HL-60 (cell line): ENCODE data around the gene HOXC4.

Experiments used
- DNase-seq, 2 experiments: peaks; one replicate each; pipeline ENCODE4 v3.0.0-alpha.2; 2010 to 2020; ENCODE audit warnings: low read depth in 1 of 2, low spot score in 1 of 2
- H3K27ac ChIP-seq: fragments of 250-450 bp; sonication (Bioruptor Pico); replicated peaks from 2 replicates; pipeline ENCODE4 v1.5.1; 2020; ENCODE audit warnings: mild to moderate bottlenecking, moderate library complexity
- H3K27me3 ChIP-seq: fragments of 250-450 bp; sonication (Bioruptor Pico); 2 replicates; pipeline ENCODE4 v1.5.1; 2021; ENCODE audit warnings: mild to moderate bottlenecking, moderate library complexity; ENCODE audit not compliant: insufficient read depth, poor library complexity, severe bottlenecking
- H3K4me3 ChIP-seq: replicated peaks from 2 replicates; pipeline ENCODE4 v1.5.1; 2011; ENCODE audit warnings: mild to moderate bottlenecking, control low read depth, low read length; ENCODE audit not compliant: insufficient read depth
- GABPA ChIP-seq: IDR thresholded peaks from 2 replicates; pipeline ENCODE4 v1.6.1; 2012; ENCODE audit warnings: low read depth
- POLR2AphosphoS5 ChIP-seq: IDR thresholded peaks from 2 replicates; pipeline ENCODE4 v1.6.1; 2012; ENCODE audit warnings: low read depth
- SPI1 ChIP-seq: IDR thresholded peaks from 2 replicates; pipeline ENCODE4 v1.6.1; 2012; ENCODE audit warnings: low read depth, mild to moderate bottlenecking, borderline replicate concordance
- TF ChIP-seq, protein P1 (sequence below): IDR thresholded peaks from 2 replicates; pipeline ENCODE4 v1.6.1; 2012; ENCODE audit warnings: low read depth; ENCODE audit not compliant: insufficient replicate concordance
- TF ChIP-seq, protein P2 (sequence below): IDR thresholded peaks from one replicate; pipeline ENCODE4 v1.5.1; 2011; ENCODE audit warnings: low read length, control low read depth, inconsistent platforms; ENCODE audit not compliant: insufficient read depth

The HOXC4 gene

DNA sequence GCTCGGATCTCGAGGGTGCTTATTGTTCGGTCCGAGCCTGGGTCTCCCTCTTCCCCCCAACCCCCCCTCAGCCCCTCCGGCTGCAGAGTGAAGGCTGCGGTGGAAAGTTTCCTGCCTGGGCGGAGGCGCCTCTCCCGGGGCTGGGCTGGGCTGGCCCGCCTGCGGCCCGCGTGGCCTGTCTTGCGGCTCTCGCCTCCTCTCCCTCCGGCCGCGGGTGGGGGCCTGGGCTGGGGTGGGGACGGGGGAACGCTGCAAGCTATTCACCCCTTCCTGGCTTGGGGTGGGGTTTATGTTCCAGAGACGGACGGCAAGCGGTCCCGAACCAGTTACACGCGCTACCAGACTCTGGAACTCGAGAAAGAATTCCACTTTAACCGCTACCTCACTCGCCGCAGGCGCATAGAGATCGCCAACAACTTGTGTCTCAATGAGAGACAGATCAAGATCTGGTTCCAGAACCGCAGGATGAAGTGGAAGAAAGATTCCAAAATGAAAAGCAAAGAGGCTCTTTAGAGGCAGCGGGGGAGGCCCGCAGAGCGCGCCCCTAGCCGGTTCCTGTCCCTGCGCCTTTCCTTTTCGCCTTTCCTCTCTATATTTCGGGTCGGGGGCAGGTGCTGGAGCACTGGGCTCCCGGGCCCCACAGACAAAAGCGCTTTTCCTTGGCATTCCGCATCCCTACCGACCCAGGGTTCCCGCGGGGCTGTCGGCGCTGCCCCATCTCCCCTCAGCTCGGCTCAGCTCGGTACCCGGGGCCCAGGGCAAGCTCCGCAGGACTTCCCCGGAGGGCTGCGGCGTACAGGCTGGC is 19.5 kb upstream of the HOXC4 start:
- TF ChIP-seq SPI1 = no peak
- no peak overlapping the region for H3K4me3 ChIP-seq
- H3K27ac ChIP-seq = no peak overlapping the region
- DNase-seq = no peak
- H3K27me3 ChIP-seq = peaks cover 94% of the 10 kb centered on the region

DNA sequence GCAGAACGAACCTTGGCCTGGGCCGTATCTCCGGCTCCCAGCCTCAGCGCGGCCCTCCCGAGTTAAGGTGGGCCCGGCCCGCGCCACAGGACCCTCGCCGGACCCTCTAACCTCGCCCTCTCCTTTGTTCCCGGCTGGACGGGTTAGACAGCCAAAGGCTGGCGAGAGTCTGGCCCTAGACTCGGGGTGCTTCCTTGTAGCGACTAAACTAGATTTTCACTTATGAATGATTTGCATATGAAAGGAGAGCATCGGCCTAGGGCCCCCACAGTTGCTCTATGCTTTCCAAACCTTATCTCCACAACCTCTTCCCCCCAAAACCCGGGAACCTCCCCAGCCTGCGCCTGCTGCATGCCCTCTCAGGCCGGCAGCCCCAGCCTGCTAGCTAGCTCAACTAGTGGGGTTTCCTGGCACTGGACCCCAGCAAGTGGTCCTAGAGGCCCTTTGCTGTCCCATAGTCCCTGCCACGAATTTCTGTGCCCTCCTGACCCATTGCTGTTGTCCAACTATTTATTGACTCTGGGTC is 18.8 kb upstream of the HOXC4 start:
- H3K27me3 ChIP-seq = peaks cover 95% of the 10 kb centered on the region
- H3K27ac ChIP-seq = no peak overlapping the region
- no peak overlapping the region for H3K4me3 ChIP-seq
- DNase-seq = no peak
- TF ChIP-seq GABPA (no peak), POLR2AphosphoS5 (no peak), SPI1 (no peak)
- TF ChIP-seq, protein P1, sequence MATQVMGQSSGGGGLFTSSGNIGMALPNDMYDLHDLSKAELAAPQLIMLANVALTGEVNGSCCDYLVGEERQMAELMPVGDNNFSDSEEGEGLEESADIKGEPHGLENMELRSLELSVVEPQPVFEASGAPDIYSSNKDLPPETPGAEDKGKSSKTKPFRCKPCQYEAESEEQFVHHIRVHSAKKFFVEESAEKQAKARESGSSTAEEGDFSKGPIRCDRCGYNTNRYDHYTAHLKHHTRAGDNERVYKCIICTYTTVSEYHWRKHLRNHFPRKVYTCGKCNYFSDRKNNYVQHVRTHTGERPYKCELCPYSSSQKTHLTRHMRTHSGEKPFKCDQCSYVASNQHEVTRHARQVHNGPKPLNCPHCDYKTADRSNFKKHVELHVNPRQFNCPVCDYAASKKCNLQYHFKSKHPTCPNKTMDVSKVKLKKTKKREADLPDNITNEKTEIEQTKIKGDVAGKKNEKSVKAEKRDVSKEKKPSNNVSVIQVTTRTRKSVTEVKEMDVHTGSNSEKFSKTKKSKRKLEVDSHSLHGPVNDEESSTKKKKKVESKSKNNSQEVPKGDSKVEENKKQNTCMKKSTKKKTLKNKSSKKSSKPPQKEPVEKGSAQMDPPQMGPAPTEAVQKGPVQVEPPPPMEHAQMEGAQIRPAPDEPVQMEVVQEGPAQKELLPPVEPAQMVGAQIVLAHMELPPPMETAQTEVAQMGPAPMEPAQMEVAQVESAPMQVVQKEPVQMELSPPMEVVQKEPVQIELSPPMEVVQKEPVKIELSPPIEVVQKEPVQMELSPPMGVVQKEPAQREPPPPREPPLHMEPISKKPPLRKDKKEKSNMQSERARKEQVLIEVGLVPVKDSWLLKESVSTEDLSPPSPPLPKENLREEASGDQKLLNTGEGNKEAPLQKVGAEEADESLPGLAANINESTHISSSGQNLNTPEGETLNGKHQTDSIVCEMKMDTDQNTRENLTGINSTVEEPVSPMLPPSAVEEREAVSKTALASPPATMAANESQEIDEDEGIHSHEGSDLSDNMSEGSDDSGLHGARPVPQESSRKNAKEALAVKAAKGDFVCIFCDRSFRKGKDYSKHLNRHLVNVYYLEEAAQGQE = no peak
- TF ChIP-seq, protein P2, sequence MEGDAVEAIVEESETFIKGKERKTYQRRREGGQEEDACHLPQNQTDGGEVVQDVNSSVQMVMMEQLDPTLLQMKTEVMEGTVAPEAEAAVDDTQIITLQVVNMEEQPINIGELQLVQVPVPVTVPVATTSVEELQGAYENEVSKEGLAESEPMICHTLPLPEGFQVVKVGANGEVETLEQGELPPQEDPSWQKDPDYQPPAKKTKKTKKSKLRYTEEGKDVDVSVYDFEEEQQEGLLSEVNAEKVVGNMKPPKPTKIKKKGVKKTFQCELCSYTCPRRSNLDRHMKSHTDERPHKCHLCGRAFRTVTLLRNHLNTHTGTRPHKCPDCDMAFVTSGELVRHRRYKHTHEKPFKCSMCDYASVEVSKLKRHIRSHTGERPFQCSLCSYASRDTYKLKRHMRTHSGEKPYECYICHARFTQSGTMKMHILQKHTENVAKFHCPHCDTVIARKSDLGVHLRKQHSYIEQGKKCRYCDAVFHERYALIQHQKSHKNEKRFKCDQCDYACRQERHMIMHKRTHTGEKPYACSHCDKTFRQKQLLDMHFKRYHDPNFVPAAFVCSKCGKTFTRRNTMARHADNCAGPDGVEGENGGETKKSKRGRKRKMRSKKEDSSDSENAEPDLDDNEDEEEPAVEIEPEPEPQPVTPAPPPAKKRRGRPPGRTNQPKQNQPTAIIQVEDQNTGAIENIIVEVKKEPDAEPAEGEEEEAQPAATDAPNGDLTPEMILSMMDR = no peak

DNA sequence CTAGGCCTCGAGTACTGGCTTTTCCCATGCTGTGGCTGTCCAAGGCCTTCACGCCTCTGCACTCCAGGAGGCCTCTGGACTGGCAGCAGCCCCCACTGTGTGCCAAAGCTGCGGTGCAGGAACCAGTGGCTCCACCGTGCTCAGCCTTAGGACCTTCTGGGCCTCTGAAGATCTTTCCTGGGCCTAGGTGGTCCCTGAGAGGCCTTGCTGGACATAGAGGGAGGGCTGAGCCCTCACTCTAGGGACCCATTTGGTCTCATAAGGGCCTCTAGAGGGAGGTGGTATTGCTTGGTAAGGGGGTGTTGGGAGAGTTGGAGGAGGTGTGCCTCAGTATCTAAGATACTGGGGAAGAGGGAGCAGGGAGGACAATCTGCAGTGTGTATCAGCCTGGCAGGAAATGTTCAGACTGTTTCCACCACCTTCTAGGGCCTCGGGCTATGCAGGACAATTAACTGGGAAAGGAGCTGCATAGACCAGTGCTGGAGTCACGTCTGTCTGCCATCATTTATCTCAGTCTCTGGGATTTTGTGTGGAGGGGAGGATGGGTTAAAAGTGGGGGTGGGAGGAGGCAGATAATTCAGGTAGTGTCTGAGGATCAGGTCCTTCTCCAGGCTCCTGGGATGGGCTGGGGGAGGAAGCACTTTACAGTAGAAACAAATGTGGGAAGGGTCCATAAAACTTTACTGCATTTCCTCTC is 17.9 kb upstream of the HOXC4 start:
- Histone ChIP-seq H3K27ac (no peak overlapping the region), H3K27me3 (peaks cover 92% of the 10 kb centered on the region), H3K4me3 (no peak overlapping the region)
- no peak for DNase-seq
- TF ChIP-seq SPI1 (no peak), POLR2AphosphoS5 (no peak), GABPA (no peak)
- TF ChIP-seq, protein P2 = no peak
- TF ChIP-seq, protein P1 = no peak

DNA sequence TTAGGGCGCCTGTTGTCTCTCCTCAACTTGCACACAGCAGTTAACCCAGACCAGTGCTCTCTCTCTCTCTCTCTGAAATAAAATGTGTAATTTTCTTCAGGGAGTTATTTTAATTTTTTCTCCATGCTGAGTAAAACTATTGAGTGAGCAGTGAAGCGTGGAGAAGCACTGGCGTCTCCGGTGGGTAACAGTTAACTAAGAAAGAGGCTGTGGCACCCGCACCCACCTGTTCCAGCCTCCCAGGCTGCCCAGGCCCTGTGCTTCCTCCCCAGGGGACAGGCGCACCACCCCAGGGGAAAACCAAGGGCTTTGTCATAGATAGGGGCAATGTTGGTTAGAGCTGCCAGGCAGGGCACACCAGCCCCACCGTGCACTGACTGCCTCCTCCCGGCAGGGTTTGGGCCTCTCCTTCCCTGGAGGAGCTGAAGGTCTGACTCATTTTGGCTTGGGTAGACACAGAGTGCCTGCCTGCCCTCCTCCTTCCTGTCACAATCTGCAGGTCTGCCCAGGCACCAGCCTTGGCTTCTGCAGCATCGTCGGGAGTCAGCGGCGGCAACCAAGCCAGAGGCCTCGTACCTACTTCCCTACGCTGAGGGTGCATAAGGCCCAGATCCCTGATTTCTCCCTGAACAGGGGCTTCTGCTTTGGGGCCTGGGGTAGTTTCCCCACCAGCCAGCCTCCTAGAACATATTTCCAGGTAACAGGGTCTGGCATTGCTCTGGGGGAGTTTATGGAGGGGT is 16.8 kb upstream of the HOXC4 start:
- no peak for DNase-seq
- TF ChIP-seq, protein P2 = no peak
- TF ChIP-seq, protein P1 = no peak
- no peak overlapping the region for H3K4me3 ChIP-seq
- peaks cover 90% of the 10 kb centered on the region for H3K27me3 ChIP-seq
- no peak overlapping the region for H3K27ac ChIP-seq
